Fibroblast of skin of back (primary cell): ENCODE results near the gene RAD51B.

Experiments used
- DNase-seq: peaks from one replicate; pipeline ENCODE4 v3.0.0-alpha.2; 2013

RAD51B gene

DNA sequence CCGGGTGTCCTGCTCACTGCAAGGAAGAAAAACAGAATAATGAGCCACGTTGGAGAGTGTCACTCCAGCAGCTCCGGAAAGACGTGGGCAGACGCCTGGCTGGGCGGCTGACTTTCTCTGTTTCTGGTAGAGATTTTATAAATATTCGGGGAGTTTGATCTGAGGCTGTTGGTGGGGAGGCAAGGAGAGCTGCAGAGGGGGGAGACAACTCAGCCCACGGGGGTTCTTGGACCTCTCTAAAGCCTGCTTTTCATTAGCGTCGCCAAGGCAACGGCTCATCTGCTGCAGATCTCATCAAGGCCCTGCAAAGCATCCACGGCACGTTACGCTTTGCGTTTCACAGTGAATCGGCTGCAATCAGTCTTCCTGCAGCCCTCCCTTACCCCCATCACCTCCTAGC lies 766.1 kb downstream of the RAD51B start:
- DNase-seq, result peak; percentile 33

- no peak for DNase-seq
These were observed 767.5 kb downstream of the RAD51B start for GRCh38 chr14:68586896-68587751.

DNA sequence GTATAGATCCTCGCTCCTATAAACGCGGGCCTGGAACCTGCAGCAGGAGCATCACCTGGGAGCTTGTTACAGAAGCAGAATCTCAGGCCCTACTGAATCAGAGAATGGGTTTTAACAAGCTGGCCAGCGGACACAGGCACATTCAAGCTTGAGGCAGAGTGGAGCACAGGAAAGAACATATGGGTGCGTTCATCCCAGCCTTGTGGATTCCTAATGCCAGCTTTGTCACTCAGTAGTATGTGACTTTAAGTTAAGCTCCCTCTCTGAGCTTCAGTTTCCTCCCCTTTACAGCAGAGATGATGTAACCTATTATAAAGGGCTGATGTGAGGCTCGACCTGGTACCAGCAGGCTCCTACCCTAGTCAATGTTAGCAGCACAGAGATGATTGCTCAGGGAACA lies 768.4 kb downstream of the RAD51B start:
- no peak for DNase-seq

- DNase-seq, result peak; percentile 65
These were observed 770.0 kb downstream of the RAD51B start for GRCh38 chr14:68589447-68590200.

DNA sequence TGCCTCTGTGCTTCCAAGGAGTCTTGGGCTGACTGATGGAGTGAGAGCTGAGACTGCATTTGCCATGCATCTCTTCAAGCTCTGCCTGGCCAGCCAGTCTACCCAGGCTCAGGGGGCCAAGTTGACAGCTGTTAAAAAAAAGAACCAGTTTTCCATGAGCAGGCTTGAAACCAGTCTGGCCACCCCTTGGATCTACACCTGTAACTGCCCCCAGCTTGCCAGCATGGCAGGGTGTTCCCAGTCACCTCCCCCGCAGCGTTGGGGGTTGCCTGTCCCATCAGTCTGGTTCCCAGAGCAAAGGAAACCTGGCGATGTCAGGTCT lies 770.6 kb downstream of the RAD51B start:
- no peak for DNase-seq

- no peak for DNase-seq
These were observed 772.2 kb downstream of the RAD51B start for GRCh38 chr14:68591786-68592185.

GRCh38 chr14:68592948-68593556 lies 773.5 kb downstream of the RAD51B start:
- no peak for DNase-seq

- DNase-seq, result peak; percentile 85
These were observed 774.4 kb downstream of the RAD51B start for GRCh38 chr14:68593806-68594536.

GRCh38 chr14:68594737-68595380 lies 775.3 kb downstream of the RAD51B start:
- DNase-seq, result no peak

DNA sequence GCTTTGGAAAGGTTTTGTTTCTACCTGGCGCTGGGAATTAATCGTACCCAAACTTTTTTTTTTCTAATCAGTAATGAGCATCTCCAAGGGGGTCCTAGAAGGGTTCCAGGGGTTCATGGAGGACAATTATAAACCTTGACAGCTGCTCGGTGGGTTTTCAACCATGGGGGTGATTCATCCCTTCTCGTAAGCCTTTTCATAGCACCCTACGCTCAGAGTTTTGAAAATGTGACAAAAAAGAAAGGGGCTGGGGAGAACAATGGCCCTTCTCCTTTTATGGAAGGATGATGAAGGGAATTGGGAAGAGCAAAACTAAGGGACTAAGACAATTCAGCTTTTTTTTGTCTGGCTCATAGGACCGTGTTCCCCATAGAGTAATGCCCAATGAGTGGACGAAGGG lies 776.6 kb downstream of the RAD51B start:
- no peak for DNase-seq

GRCh38 chr14:68596701-68597100 lies 777.1 kb downstream of the RAD51B start:
- DNase-seq, result no peak

- DNase-seq, result no peak
These were observed 778.5 kb downstream of the RAD51B start for GRCh38 chr14:68598089-68598488.

DNA sequence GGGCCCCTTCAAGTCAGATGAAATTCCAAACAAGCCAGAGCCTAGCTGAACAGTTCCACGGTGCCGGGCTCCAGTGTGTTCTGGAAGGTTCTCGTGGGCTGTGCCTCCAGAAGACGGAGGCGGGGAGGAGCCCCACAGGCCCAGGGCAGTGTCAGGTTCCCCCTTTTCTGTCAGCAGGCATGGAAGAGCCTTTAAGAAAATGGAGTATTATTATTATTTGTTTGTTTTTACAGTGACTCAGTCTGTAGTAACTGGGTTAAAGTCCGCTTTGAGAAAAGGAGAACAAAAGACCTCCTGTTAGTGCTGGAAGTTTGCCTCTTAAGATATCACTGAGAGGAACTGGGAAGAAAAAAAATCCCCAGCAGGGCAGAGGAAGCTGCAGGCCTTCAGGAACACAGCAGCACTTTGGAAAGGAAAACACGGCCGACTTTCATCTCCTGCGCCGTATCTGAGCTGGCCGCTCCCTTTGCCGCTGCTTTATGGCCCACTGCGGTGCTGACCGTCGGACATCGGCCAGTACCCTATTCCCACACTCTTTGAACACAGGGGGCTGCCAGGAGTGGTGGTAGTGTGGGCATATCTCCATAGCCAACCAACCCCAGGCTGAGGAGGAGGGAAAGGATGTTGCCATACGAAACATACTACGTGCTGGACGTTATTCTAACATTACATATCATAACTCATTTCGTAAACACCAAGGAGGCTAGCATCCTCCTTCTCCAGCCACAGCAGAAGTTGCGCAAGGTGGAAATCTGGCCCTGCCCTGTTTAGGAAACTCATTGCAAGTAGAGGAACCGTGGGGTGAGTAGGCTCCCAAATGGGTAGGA lies 779.3 kb downstream of the RAD51B start:
- peak; percentile 81 for DNase-seq

DNA sequence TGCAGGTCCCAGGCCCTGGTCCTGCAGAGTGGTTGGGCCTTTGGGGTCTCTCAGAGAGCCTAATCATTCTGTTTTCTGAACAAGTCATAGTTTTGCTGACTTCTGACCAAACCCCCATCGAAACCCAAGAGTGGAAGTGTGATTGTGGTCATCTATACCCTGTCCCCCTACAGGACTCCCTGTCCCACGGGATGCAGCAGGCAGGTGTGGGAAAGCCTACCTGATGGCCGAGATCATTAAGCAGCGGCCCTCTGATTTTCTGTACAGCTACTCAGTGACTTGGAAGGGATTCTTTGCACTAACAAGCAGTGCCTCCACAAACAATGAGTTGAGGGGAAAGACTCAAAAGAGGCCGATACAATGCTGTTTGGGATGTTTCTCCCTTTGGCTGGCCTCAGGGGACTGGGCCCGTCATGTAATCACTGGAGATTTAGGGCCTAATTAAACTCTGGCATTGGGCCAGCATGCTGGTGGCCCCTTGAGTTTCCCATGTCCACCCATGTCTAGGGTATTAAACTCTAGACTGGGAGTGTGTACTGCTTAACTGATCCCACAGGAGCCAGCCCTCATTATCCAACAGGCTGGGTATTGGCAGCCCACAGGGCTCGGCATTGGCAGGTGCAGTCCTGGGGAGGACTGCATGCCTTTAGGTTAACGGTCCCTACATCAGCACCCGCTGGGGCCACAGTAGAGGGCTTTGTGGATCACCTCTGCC lies 780.5 kb downstream of the RAD51B start:
- DNase-seq, result no peak

DNA sequence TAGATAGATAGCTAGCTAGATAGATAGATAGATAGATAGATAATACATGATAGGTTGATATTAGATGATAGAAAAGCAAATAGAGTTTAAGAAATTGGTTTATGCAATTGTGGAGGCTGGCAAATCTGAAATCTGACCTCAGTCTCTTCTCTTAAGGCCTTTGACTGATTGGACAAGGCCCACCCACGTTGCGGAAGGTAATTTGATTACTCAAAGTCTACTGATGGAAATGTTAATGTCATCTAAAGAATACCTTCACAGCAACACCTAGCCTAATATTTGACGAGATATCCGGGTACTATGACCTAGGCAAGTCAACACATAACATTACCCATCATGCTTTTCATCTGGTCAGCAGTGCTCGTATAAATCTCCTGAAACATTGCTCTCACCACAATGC lies 782.9 kb downstream of the RAD51B start:
- no peak for DNase-seq

- DNase-seq, result no peak
These were observed 784.2 kb downstream of the RAD51B start for GRCh38 chr14:68603533-68604360.

GRCh38 chr14:68604361-68604730 lies 784.8 kb downstream of the RAD51B start:
- DNase-seq, result no peak

- DNase-seq, result no peak
These were observed 785.2 kb downstream of the RAD51B start for GRCh38 chr14:68604822-68605221.

DNA sequence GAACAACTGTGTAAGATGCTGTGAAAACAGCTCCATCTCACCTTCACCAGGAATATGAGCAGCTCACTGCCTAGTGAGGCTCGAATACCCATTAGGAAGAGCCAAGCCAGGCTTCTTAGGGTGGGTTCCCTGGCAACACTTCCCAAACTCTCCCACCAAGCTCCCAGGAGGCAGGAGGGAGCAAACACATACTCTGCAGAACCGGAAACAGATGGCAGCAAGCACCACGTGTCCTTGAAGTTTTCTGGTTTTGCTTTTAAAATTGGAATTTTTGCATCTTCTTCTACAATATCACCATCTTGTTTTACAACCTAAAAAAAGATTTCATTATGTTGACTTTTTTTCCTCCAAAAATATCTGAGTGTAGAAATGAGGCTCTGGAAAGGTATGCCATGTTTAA lies 786.6 kb downstream of the RAD51B start:
- no peak for DNase-seq

- no peak for DNase-seq
These were observed 787.1 kb downstream of the RAD51B start for GRCh38 chr14:68606644-68607043.
